ENCODE results near the gene ARMCX2.
A peak's percentile ranks its signal among the peaks of the same experiment; 100 is the strongest.
"Not testable (repeated sequence)": the region's sequence is repeated elsewhere in the genome, so short reads cannot be mapped to it uniquely, and the experiment has no call there.

Gene ARMCX2

GRCh38 chrX:101655534-101655933 lies 4.1 kb downstream of the ARMCX2 start:
- TF ChIP-seq, protein P1, sequence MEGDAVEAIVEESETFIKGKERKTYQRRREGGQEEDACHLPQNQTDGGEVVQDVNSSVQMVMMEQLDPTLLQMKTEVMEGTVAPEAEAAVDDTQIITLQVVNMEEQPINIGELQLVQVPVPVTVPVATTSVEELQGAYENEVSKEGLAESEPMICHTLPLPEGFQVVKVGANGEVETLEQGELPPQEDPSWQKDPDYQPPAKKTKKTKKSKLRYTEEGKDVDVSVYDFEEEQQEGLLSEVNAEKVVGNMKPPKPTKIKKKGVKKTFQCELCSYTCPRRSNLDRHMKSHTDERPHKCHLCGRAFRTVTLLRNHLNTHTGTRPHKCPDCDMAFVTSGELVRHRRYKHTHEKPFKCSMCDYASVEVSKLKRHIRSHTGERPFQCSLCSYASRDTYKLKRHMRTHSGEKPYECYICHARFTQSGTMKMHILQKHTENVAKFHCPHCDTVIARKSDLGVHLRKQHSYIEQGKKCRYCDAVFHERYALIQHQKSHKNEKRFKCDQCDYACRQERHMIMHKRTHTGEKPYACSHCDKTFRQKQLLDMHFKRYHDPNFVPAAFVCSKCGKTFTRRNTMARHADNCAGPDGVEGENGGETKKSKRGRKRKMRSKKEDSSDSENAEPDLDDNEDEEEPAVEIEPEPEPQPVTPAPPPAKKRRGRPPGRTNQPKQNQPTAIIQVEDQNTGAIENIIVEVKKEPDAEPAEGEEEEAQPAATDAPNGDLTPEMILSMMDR (IDR thresholded peaks at IDR 0.05; ENCODE audit: low read depth, low read length) = no peak
- no peak overlapping the region for H3K4me3 ChIP-seq (ENCODE audit: low read depth, low read length)

DNA sequence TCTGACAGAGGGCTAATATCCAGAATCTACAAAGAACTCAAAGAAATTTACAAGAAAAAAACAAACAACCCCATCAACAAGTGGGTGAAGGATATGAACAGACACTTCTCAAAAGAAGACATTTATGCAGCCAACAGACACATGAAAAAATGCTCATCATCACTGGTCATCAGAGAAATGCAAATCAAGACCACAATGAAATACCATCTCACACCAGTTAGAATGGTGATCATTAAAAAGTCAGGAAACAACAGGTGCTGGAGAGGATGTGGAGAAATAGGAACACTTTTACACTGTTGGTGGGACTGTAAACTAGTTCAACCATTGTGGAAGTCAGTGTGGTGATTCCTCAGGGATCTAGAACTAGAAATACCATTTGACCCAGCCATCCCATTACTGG lies 11.9 kb downstream of the ARMCX2 start:
- not testable (repeated sequence) for H3K4me3 ChIP-seq (ENCODE audit: low read depth, low read length)

- H3K4me3 ChIP-seq (ENCODE audit: low read depth, low read length) = no peak overlapping the region
- TF ChIP-seq, protein P1 (IDR thresholded peaks at IDR 0.05; ENCODE audit: low read depth, low read length) = no peak
Measured at GRCh38 chrX:101642093-101642492, 17.6 kb downstream of the ARMCX2 start.

- no peak overlapping the region for H3K4me3 ChIP-seq (ENCODE audit: low read depth, low read length)
- TF ChIP-seq, protein P1 (IDR thresholded peaks at IDR 0.05; ENCODE audit: low read depth, low read length) = no peak
Measured at GRCh38 chrX:101639583-101639982, 20.1 kb downstream of the ARMCX2 start.

DNA sequence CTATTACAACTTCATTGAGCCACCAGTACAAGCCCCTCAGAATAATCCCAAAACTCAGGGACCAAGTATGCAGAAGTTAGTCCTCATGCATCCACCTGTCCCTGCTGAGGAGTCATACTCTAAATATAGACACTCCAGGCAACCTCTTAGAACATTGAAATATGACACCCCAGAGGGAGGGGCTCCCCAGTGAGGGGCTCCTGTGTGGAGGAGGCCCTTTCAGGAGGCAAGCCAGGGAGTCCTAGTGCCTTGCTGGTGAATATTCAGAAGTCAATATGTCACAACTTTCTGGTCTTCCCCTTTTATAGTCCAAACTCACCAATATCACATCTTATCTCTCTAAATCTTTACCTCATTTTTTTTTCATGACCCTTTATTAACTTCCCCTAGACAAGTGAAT lies 40.3 kb downstream of the ARMCX2 start:
- TF ChIP-seq, protein P1 (IDR thresholded peaks at IDR 0.05; ENCODE audit: low read depth, low read length) = no peak

DNA sequence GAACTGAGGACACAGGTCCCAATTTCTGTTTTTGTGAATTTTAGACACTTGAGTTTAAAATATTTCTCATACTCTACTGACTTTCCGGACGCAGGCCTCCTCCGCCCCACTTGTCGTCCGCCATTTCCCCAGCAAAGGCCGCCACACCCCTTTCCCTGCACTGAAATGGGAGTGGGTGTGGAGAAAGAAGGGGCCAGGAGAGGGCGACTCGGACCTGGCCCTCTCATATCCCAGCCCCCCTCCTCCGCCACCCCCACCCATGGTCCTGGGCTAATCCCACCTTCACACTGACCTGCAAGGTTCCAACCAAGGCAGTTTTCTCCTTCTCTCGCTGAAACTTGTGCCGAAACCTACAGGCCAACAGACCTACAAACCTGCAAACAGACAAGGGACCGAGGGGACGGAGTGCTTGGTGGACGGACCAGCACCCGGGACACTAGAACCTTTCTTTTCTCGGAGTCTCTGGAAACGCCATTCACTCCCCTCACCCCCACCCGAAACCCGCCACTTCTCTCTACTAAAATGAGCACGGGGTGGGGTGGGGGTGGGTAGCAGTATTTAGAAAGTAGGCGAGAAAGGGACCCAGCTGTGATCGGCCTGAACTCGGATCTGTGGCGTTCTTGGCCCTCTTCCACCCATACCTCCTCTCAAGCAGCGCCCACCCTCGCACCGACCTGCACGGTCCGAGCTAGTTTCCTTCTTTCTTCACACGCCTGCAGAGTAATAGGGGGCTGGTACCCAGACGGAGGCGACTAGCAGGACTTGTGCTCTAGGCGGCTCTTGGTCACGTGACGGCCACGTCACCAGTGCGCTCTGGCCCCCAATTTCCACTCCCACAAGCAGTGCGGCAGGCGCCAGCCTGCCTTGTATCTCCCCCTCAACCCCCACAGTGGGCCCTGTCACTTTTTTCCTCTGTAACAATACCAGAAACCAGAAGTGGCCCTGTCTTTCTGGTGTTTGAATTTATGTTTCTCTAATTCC lies 42.1 kb downstream of the ARMCX2 start, which contains the start of gene ARMCX6:
Gene ARMCX6 (minus strand): TSS at position 790 of the 981 bp plus-strand sequence. CDS start 1,380 bp downstream, outside the sequence.
- peak within 1 kb of the TSS; percentile 69 for H3K4me3 ChIP-seq (ENCODE audit: low read depth, low read length)
- TF ChIP-seq, protein P1 (IDR thresholded peaks at IDR 0.05; ENCODE audit: low read depth, low read length) = no peak

More for the DNA sequence above, 40.3 kb downstream of the ARMCX2 start:
- no peak overlapping the region for H3K4me3 ChIP-seq (ENCODE audit: low read depth, low read length)

DNA sequence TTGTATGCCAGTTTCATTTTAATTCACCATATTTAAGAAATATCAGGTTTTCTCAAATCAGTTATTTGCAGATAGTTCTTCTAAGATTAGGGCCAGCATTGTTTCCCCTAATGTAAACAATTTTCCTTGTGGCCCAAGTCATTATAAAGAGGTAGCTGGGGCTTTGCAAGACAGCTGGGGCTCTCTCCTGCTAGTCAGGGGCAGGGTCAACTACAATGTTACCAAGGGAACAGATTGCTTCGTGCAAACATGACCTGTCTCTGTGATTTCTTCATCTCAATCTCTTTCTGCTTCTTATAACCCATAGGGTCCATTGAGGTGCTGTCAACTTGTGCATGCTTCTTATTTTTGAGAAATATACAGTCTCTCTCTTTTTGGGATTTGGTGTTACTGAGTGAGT lies 53.9 kb downstream of the ARMCX2 start:
- TF ChIP-seq, protein P1 (IDR thresholded peaks at IDR 0.05; ENCODE audit: low read depth, low read length) = no peak
- no peak overlapping the region for H3K4me3 ChIP-seq (ENCODE audit: low read depth, low read length)

All from WI38 (cell line).